Sigmoid colon (tissue), 7 donors: Measurements from ENCODE around the gene MMP27. TPM values are rescaled to one million over a fixed set of nuclear protein-coding genes. Genes with fewer than 3 reads are reported as not detected.
"Not testable (repeated sequence)": the region's sequence is repeated elsewhere in the genome, so short reads cannot be mapped to it uniquely, and the experiment has no call there.

Experiments used
- DNase-seq: peaks from one replicate; pipeline ENCODE4 v3.0.0-alpha.2; 2019
- H3K27ac ChIP-seq, 4 donors: fragments of 200-600 bp; sonication (generic); one replicate each; pipeline ENCODE4 v1.5.1; 2016 to 2019; ENCODE audit warnings: mild to moderate bottlenecking in 1 of 4
- H3K27me3 ChIP-seq, 3 donors: fragments of 200-600 bp; sonication (generic); one replicate each; pipeline ENCODE4 v1.5.1; 2019; ENCODE audit warnings: mild to moderate bottlenecking in 1 of 3
- H3K36me3 ChIP-seq, 4 donors: fragments of 200-600 bp; sonication (generic); one replicate each; pipeline ENCODE4 v1.5.1; 2016 to 2019
- H3K4me1 ChIP-seq, 4 donors: fragments of 200-600 bp; sonication (generic); one replicate each; pipeline ENCODE4 v1.5.1; 2017 to 2019
- H3K4me3 ChIP-seq, 4 donors: fragments of 200-600 bp; sonication (generic); one replicate each; pipeline ENCODE4 v1.5.1; 2017 to 2019; ENCODE audit warnings: mild to moderate bottlenecking in 2 of 4, moderate library complexity in 1 of 4
- H3K9me3 ChIP-seq, 4 donors: fragments of 200-600 bp in 3 of 4; sonication (generic) in 3 of 4; one replicate each; pipeline versions ENCODE4 v1.5.1 to v1.6.1; 2013 to 2019
- EP300 ChIP-seq, 4 donors: sonication (generic); formaldehyde crosslinking; IDR thresholded peaks; one replicate each; pipeline ENCODE4 v1.6.1; 2017; ENCODE audit warnings: antibody characterized with exemption in 4 of 4
- POLR2A ChIP-seq, 2 donors: fragments of 450-650 bp; IDR thresholded peaks; one replicate each; pipeline ENCODE4 v1.6.1; 2016; ENCODE audit warnings: antibody characterized with exemption in 2 of 2, mild to moderate bottlenecking in 2 of 2, moderate library complexity in 2 of 2
- POLR2AphosphoS5 ChIP-seq, 4 donors: sonication (generic); formaldehyde crosslinking; IDR thresholded peaks; one replicate each; pipeline ENCODE4 v1.6.1; 2017; ENCODE audit warnings: antibody characterized with exemption in 4 of 4
- WGBS, 2 donors: extraction: QIAGEN DNeasy Blood & Tissue Kit; methylation state at CpG; one replicate each; pipeline ENCODE4 v1.1.7; 2013; 5-methylcytosine and 5-hydroxymethylcytosine counted together
- intact Hi-C: fragments of 100-400 bp; cut with DNase I; formaldehyde crosslinking; loops from one replicate; pipeline ENCODE4 v1.15.1; 2023
- polyA plus RNA-seq, 3 donors: library from polyadenylated mRNA; stranded (reverse); fragments of 200-250 nt; gene quantifications; one replicate each; pipeline ENCODE4 v1.2.3, GENCODE V29; 2013
- total RNA-seq, 4 donors: library from RNA; depleted of rRNA; stranded (reverse); fragments of >200 nt; gene quantifications; one replicate each; pipeline ENCODE4 v1.1.0, GENCODE V29; 2016
- TF ChIP-seq, protein P1 (sequence below), 4 experiments: fragments of 450-650 bp in 3 of 4; fragments of 200-600 bp in 1 of 4; IDR thresholded peaks; one replicate each; pipeline ENCODE4 v1.5.1; 2016 to 2019; ENCODE audit warnings: antibody characterized with exemption in 4 of 4, mild to moderate bottlenecking in 3 of 4, moderate library complexity in 2 of 4
- donor health status: healthy with polysubstance abuse.
- donor health status: Bipolar disorder and iron deficiency.
- donor health status: healthy.

Gene MMP27
- total and polyA plus RNA-seq, 7 donors, result not detected

DNA sequence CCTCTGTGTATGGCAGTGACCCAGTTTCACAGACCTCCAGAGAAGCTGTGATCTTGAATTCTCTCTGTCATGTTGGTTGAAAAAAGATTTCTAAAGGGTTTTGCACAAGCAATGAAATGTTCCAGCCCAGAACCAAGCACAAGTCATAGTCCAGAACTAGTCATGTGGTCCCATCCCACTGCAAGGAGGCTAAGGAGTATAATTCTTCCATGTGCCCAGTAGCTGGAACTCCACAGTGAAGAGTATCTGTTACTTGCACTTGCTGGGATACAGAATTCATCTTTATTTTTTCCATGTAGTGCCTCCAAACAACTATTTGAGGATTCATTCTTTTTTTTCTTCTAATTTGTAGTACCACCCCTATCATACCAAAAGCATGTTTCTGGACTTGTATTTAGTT lies 29.1 kb upstream of the MMP27 start:
- Histone ChIP-seq H3K4me3 (no peak overlapping the region), H3K9me3 (no peaks in the 10 kb centered on the region), H3K36me3 (no peaks in the 10 kb centered on the region), H3K27me3 (no peaks in the 10 kb centered on the region), H3K27ac (no peak overlapping the region), H3K4me1 (no peaks in the 10 kb centered on the region)
- no peak for TF ChIP-seq POLR2AphosphoS5 (IDR thresholded peaks at IDR 0.05)
- no peak for TF ChIP-seq POLR2A (IDR thresholded peaks at IDR 0.05)
- TF ChIP-seq, protein P1, sequence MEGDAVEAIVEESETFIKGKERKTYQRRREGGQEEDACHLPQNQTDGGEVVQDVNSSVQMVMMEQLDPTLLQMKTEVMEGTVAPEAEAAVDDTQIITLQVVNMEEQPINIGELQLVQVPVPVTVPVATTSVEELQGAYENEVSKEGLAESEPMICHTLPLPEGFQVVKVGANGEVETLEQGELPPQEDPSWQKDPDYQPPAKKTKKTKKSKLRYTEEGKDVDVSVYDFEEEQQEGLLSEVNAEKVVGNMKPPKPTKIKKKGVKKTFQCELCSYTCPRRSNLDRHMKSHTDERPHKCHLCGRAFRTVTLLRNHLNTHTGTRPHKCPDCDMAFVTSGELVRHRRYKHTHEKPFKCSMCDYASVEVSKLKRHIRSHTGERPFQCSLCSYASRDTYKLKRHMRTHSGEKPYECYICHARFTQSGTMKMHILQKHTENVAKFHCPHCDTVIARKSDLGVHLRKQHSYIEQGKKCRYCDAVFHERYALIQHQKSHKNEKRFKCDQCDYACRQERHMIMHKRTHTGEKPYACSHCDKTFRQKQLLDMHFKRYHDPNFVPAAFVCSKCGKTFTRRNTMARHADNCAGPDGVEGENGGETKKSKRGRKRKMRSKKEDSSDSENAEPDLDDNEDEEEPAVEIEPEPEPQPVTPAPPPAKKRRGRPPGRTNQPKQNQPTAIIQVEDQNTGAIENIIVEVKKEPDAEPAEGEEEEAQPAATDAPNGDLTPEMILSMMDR (IDR thresholded peaks at IDR 0.05), result no peak
- TF ChIP-seq EP300 (IDR thresholded peaks at IDR 0.05), result no peak
- DNase-seq, result no peak
- intact Hi-C loops, result no loop called here

DNA sequence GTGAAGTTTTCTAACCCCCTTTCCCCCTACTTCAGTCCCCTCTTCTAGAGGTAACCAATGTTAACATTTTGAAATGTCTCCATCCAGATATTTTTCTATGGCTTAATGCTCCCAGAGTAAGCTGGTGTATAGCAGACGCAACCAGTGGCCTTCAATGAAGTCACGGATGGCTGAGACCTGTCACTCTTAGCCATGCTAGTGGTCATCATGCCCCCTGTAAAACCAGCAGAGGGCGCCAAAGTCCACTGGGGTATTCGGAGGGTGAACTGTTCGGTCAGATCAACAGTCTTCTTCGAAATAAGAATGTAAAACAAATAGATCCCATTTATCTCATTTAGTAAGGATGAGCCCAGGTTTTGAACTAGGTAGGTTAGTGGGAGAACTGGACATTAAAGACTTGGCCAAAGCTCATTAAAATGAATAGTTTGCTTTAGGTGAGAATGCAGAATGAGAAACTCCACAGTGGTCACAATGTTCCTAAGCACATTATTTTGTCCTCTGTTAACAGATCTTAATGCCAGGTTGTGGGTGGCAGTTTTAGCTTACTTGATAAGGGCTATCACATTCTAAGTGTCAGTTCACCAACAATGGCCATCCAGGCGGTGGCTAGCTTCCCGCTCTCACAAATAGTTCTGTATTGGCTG lies 27.8 kb upstream of the MMP27 start:
- Histone ChIP-seq H3K27me3 (no peaks in the 10 kb centered on the region), H3K4me1 (no peaks in the 10 kb centered on the region), H3K27ac (no peak overlapping the region), H3K36me3 (no peaks in the 10 kb centered on the region), H3K4me3 (no peak overlapping the region), H3K9me3 (no peaks in the 10 kb centered on the region)
- intact Hi-C loops, result no loop called here
- WGBS, 2 donors, result 35 to 58% methylated on average over 8 of the region's 8 CpGs
- TF ChIP-seq, protein P1 (IDR thresholded peaks at IDR 0.05), result peak in 2 of 4 experiments; percentile 37 to 39
- no peak for TF ChIP-seq POLR2AphosphoS5 (IDR thresholded peaks at IDR 0.05)
- no peak for DNase-seq

DNA sequence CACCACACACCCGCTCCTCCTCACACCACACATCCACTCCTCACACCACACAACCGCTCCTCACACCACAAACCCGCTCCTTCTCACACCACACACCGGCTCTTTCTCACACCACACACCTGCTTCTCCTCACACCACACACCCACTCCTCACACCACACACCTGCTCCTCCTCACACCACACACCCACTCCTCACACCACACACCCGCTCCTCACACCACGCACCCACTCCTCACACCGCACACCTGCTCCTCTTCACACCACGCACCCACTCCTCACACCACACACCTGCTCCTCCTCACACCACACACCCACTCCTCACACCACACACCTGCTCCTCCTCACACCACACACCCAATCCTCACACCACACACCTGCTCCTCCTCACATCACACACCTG lies 25.4 kb upstream of the MMP27 start:
- H3K4me3 ChIP-seq, H3K27ac ChIP-seq, DNase-seq, H3K36me3 ChIP-seq, H3K9me3 ChIP-seq, H3K27me3 ChIP-seq, intact Hi-C loops, H3K4me1 ChIP-seq: not testable (repeated sequence)
- 51 to 62% methylated on average over 8 of the region's 8 CpGs for WGBS, 2 donors

DNA sequence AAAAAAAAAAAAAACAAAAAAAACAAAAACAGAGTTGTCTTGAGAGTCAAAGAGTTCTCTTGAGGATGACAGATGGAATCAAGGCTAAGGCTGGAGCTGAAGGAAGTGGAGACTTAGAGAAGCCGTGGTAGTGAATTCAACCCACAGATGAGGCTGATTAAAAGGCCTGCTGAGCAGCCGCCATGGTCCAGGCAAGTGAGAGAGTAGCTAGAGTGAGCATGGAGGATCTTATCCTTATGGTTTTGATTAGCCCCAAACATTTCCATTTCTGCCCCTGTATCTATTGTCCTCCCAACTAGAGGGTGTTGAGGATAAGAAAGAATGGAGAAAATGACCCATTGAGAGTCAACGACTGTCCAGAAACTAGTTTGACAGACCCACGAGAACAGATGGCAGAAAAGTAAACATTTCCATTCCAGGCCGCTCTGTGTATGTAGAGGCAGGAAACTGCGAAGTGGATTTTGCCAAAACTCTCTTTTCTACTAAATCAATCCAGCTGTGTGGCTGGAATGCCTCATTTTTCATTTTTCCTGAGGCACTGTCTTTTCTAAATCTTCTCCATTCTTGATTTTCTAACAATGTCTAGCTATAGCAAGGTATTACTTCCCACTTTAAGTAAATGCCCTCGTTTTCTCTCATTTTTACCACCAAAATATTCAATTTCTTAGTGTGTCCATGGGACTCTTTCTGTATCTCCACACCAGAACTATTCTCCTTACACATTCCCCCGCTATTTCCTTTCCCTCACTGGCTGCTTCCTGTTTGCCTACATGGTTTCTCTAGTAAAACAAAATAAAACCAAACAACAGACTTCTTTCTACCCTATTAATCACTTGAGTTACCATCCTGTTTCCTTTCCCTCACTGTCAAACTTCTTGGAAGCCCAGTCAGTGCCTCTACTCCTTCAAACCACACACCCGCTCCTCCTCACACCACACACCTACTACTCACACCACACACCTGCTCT lies 24.6 kb upstream of the MMP27 start:
- Histone ChIP-seq H3K27me3 (no peaks in the 10 kb centered on the region), H3K4me1 (no peaks in the 10 kb centered on the region), H3K27ac (peak overlapping the region in 1 of 4 donors; percentile 18), H3K9me3 (no peaks in the 10 kb centered on the region), H3K36me3 (no peaks in the 10 kb centered on the region), H3K4me3 (no peak overlapping the region)
- TF ChIP-seq POLR2A (IDR thresholded peaks at IDR 0.05) (no peak), POLR2AphosphoS5 (IDR thresholded peaks at IDR 0.05) (no peak), EP300 (IDR thresholded peaks at IDR 0.05) (no peak)
- TF ChIP-seq, protein P1 (IDR thresholded peaks at IDR 0.05), result no peak
- WGBS, 2 donors, result 63% methylated on average over 9 of the region's 9 CpGs
- intact Hi-C loops, result no loop called here
- no peak for DNase-seq

DNA sequence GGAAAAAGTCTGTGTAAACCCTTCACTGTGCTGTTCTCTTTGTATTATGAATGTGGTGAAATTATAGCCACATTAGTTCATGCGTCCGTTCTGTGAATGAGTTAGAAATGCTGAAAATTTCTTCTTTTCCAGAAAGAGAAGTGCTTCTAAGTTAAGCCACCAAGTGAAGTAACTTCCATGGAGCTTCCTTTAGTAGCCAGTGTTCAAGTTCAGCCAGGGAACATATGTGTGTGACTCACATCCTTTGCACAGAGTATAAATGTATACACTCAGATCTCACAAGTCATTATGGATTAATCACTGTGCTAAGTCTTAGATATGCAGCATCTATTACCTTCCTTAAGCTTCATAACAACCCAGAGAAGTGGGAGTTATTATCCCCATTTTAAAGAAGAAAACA lies 22.3 kb upstream of the MMP27 start:
- no peak overlapping the region for H3K27ac ChIP-seq
- TF ChIP-seq POLR2AphosphoS5 (IDR thresholded peaks at IDR 0.05) (no peak), EP300 (IDR thresholded peaks at IDR 0.05) (no peak), POLR2A (IDR thresholded peaks at IDR 0.05) (no peak)
- TF ChIP-seq, protein P1 (IDR thresholded peaks at IDR 0.05), result no peak
- H3K9me3 ChIP-seq, result no peaks in the 10 kb centered on the region
- no peak for DNase-seq
- 83 to 89% methylated on average over 2 of the region's 2 CpGs for WGBS, 2 donors
- H3K36me3 ChIP-seq, result no peaks in the 10 kb centered on the region
- no peaks in the 10 kb centered on the region for H3K27me3 ChIP-seq
- H3K4me1 ChIP-seq, result no peaks in the 10 kb centered on the region
- intact Hi-C loops, result no loop called here
- no peak overlapping the region for H3K4me3 ChIP-seq
